GM13976 (cell line): ENCODE data around the gene ITPR1.

Experiments
- DNase-seq: peaks from one replicate; pipeline ENCODE4 v3.0.0; 2012; ENCODE audit warnings: low spot score
- CTCF ChIP-seq: IDR thresholded peaks from 2 replicates; pipeline ENCODE4 v1.5.1; 2012; ENCODE audit warnings: borderline replicate concordance, mild to moderate bottlenecking; ENCODE audit not compliant: insufficient read depth; ENCODE audit errors: extremely low read depth, missing control alignments, control extremely low read depth
- in situ Hi-C: fragments of 300-500 bp; cut with MboI; formaldehyde crosslinking; loops from one replicate; pipeline ENCODE4 v1.12.0; 2022; ENCODE audit warnings: low sequenced_read_pairs, mixed read lengths, inconsistent platforms; ENCODE audit not compliant: unreplicated experiment

Gene ITPR1

GRCh38 chr3:4543110-4543509 lies 50.0 kb downstream of the ITPR1 start:
- in situ Hi-C loops, result no loop called here
- TF ChIP-seq CTCF, result no peak

GRCh38 chr3:4546346-4547178 lies 53.4 kb downstream of the ITPR1 start:
- in situ Hi-C loops, result no loop called here
- no peak for TF ChIP-seq CTCF
- no peak for DNase-seq

More at GRCh38 chr3:4543110-4543509, 50.0 kb downstream of the ITPR1 start:
- no peak for DNase-seq

GRCh38 chr3:4547799-4548198 lies 54.7 kb downstream of the ITPR1 start:
- no peak for TF ChIP-seq CTCF
- no peak for DNase-seq
- in situ Hi-C loops, result no loop called here

GRCh38 chr3:4548356-4548755 lies 55.2 kb downstream of the ITPR1 start:
- in situ Hi-C loops, result no loop called here
- DNase-seq, result no peak
- no peak for TF ChIP-seq CTCF

GRCh38 chr3:4548780-4549179 lies 55.6 kb downstream of the ITPR1 start:
- no peak for TF ChIP-seq CTCF
- no peak for DNase-seq
- in situ Hi-C loops, result no loop called here

- no peak for DNase-seq
- in situ Hi-C loops, result no loop called here
- no peak for TF ChIP-seq CTCF
Observed at GRCh38 chr3:4549896-4550295, 56.7 kb downstream of the ITPR1 start.

- in situ Hi-C loops, result no loop called here
- DNase-seq, result no peak
- no peak for TF ChIP-seq CTCF
Observed at GRCh38 chr3:4551051-4551711, 58.0 kb downstream of the ITPR1 start.
